PC-3 (cell line): ENCODE measurements around the gene PLXNA3. TPM values are rescaled to one million over a fixed set of nuclear protein-coding genes. Genes with fewer than 3 reads are reported as not detected.

Experiments
- ATAC-seq: fragments of 200-7000 bp; cut with Tn5 transposase; 2 replicates; pipeline ENCODE4 v1.9.1; 2020; ENCODE audit warnings: mild to moderate bottlenecking, moderate library complexity
- BruUV-seq: library from RNA; stranded (reverse); fragments of 400-500 nt; replicated peaks from 2 replicates; lab custom pipeline; 2021; lab: Mats Ljungman, UMichigan
- CTCF ChIA-PET: fragments of 300-600 bp; sonication (Branson Sonifier 250); formaldehyde crosslinking; loops from one replicate; lab custom pipeline; 2022; ENCODE audit warnings: antibody characterized with exemption; lab: Charles Lee
- POLR2A ChIA-PET: fragments of 300-600 bp; sonication (Branson Sonifier 250); formaldehyde crosslinking; loops from one replicate; lab custom pipeline; 2022; ENCODE audit warnings: antibody characterized with exemption; ENCODE audit not compliant: unreplicated experiment; lab: Charles Lee
- DNase-seq: peaks from one replicate; pipeline ENCODE4 v3.0.0-alpha.2; 2015
- H2AFZ ChIP-seq: fragments of 300-600 bp; sonication (generic); 2 replicates; pipeline ENCODE4 v1.6.0; 2016; ENCODE audit warnings: antibody characterized with exemption, low read length
- H3F3A ChIP-seq: fragments of 300-600 bp; sonication (generic); one replicate; pipeline ENCODE4 v1.6.0; 2017; ENCODE audit warnings: antibody characterized with exemption, low read length, control low read depth, mild to moderate bottlenecking; ENCODE audit not compliant: unreplicated experiment
- H3K27ac ChIP-seq: fragments of 300-600 bp; sonication (generic); 2 replicates; pipeline ENCODE4 v1.5.1; 2016; ENCODE audit warnings: mild to moderate bottlenecking, low read length
- H3K27me3 ChIP-seq: fragments of 300-600 bp; sonication (generic); 2 replicates; pipeline ENCODE4 v1.6.1; 2016; ENCODE audit warnings: low read length, mixed read lengths
- H3K36me3 ChIP-seq: fragments of 300-600 bp; sonication (generic); 2 replicates; pipeline ENCODE4 v1.6.1; 2016; ENCODE audit warnings: low read depth, mixed run types, low read length, mixed read lengths
- H3K4me1 ChIP-seq: fragments of 300-600 bp; sonication (generic); 2 replicates; pipeline ENCODE4 v1.5.1; 2016; ENCODE audit warnings: low read length; ENCODE audit not compliant: insufficient read depth
- H3K4me2 ChIP-seq: fragments of 300-600 bp; sonication (generic); 2 replicates; pipeline ENCODE4 v1.6.0; 2016; ENCODE audit warnings: low read length
- H3K4me3 ChIP-seq: fragments of 300-600 bp; sonication (generic); 2 replicates; pipeline ENCODE4 v1.5.1; 2016; ENCODE audit warnings: mild to moderate bottlenecking, low read length, mixed read lengths
- H3K79me2 ChIP-seq: fragments of 300-600 bp; sonication (generic); 2 replicates; pipeline ENCODE4 v1.6.1; 2017; ENCODE audit warnings: low read length, mixed read lengths
- H3K9ac ChIP-seq: fragments of 300-600 bp; sonication (generic); 2 replicates; pipeline ENCODE4 v1.6.0; 2016; ENCODE audit warnings: mild to moderate bottlenecking, low read length
- H3K9me2 ChIP-seq: fragments of 300-600 bp; sonication (generic); replicated peaks from 2 replicates; pipeline ENCODE4 v1.6.1; 2016; ENCODE audit warnings: mixed run types, low read length, mixed read lengths
- H3K9me3 ChIP-seq: fragments of 300-600 bp; sonication (generic); 2 replicates; pipeline ENCODE4 v1.6.1; 2016; ENCODE audit warnings: low read length, mixed read lengths
- H4K20me1 ChIP-seq: fragments of 300-600 bp; sonication (generic); 2 replicates; pipeline ENCODE4 v1.6.1; 2016; ENCODE audit warnings: low read length, mixed read lengths
- EZH2 ChIP-seq: fragments of 300-600 bp; sonication (generic); IDR thresholded peaks from one replicate; pipeline ENCODE4 v1.6.1; 2017; ENCODE audit warnings: antibody characterized with exemption, mild to moderate bottlenecking, low read length; ENCODE audit not compliant: unreplicated experiment
- EZH2phosphoT487 ChIP-seq: fragments of 300-600 bp; sonication (generic); IDR thresholded peaks from 2 replicates; pipeline ENCODE4 v1.6.1; 2018; ENCODE audit warnings: mild to moderate bottlenecking, antibody characterized with exemption, low read length, borderline replicate concordance
- intact Hi-C: fragments of 100-400 bp; cut with micrococcal nuclease; formaldehyde crosslinking; loops from 2 replicates; pipeline ENCODE4 v1.9.0; 2023
- total RNA-seq: library from RNA; depleted of rRNA; stranded (reverse); fragments of >200 nt; gene quantifications from 2 replicates; pipeline ENCODE4 v1.2.3, GENCODE V29; 2014
- TF ChIP-seq, protein P1 (sequence below): fragments of 300-600 bp; sonication (generic); conservative IDR thresholded peaks from 2 replicates; pipeline ENCODE4 v1.5.1; 2017; ENCODE audit warnings: antibody characterized with exemption, low read depth, mild to moderate bottlenecking, low read length

PLXNA3 gene
- total RNA-seq, 1 experiment from 2014 or later: 5.3 TPM

DNA sequence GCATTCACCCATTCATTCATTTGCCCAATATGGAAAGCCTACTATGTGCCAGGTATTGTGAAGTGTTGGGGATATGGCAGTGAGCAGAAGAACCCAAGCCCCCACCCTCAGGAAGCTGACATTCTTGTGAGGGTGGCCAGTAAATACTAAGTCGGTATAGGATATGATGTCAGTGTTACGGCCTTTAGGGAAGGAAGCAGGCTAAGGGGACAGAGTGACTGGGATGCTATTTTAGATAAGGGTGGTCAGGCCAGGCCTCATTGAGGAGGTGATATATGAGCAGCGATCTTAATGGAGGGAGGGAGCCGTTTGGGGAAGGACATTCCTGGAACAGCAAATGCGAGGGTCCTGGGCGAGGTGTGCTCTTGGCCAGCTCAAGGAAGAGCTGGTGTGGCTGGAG lies 27.6 kb upstream of the PLXNA3 start:
- Histone ChIP-seq H3K27me3 (no peaks in the 10 kb centered on the region), H3K4me1 (peaks cover 23% of the 10 kb centered on the region), H3K4me3 (no peak overlapping the region), H3K9ac (no peak overlapping the region), H4K20me1 (no peaks in the 10 kb centered on the region), H3K36me3 (no peaks in the 10 kb centered on the region; the same call in 1 of the 2 replicates), H3K9me3 (no peaks in the 10 kb centered on the region), H3F3A (no peaks in the 10 kb centered on the region), H3K79me2 (peaks cover 27% of the 10 kb centered on the region), H3K27ac (no peak overlapping the region), H2AFZ (no peak overlapping the region), H3K4me2 (peak overlapping the region; percentile 12; the same call in 1 of the 2 replicates), H3K9me2 (no peaks in the 10 kb centered on the region)
- DNase-seq (no peak), ATAC-seq (no peak)
- TF ChIP-seq EZH2phosphoT487 (no peak), EZH2 (no peak)
- TF ChIP-seq, protein P1, sequence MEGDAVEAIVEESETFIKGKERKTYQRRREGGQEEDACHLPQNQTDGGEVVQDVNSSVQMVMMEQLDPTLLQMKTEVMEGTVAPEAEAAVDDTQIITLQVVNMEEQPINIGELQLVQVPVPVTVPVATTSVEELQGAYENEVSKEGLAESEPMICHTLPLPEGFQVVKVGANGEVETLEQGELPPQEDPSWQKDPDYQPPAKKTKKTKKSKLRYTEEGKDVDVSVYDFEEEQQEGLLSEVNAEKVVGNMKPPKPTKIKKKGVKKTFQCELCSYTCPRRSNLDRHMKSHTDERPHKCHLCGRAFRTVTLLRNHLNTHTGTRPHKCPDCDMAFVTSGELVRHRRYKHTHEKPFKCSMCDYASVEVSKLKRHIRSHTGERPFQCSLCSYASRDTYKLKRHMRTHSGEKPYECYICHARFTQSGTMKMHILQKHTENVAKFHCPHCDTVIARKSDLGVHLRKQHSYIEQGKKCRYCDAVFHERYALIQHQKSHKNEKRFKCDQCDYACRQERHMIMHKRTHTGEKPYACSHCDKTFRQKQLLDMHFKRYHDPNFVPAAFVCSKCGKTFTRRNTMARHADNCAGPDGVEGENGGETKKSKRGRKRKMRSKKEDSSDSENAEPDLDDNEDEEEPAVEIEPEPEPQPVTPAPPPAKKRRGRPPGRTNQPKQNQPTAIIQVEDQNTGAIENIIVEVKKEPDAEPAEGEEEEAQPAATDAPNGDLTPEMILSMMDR: no peak
- ChIA-PET POLR2A (no interaction called here), CTCF (no interaction called here)
- no TSS peak for BruUV-seq
- intact Hi-C loops: no loop called here

DNA sequence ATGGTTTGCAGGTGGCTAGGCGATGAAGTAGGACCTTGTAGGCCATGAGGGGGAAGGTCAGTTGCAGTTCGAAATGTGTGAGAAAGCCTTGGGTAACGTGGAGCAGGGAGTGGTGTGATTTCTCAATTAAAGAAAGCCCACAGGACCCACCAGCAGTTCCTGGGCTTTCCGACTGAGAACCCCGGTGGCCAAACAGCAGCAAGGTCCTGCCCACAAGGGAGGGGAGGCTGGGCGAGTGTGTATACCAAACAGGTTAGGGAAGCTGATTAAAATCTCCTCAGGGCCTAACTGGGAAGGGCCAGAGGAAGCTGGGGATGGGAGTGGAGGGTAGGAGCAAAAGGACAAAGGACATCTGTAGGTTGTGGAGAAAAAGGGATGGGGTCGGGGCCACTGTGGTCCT lies 27.2 kb upstream of the PLXNA3 start:
- H3F3A ChIP-seq: no peaks in the 10 kb centered on the region
- H3K9me2 ChIP-seq: no peaks in the 10 kb centered on the region
- no peak overlapping the region for H3K4me3 ChIP-seq
- H3K4me1 ChIP-seq: peaks cover 23% of the 10 kb centered on the region
- no peaks in the 10 kb centered on the region; the same call in 1 of the 2 replicates for H3K36me3 ChIP-seq
- intact Hi-C loops: no loop called here
- no peak overlapping the region for H3K27ac ChIP-seq
- DNase-seq: peak; percentile 20
- POLR2A ChIA-PET: no interaction called here
- no peak for ATAC-seq
- peaks cover 27% of the 10 kb centered on the region for H3K79me2 ChIP-seq
- no peaks in the 10 kb centered on the region for H4K20me1 ChIP-seq
- CTCF ChIA-PET: no interaction called here
- H3K9ac ChIP-seq: no peak overlapping the region
- H3K4me2 ChIP-seq: peak overlapping the region; percentile 12; the same call in 1 of the 2 replicates
- no TSS peak for BruUV-seq
- H2AFZ ChIP-seq: no peak overlapping the region
- no peaks in the 10 kb centered on the region for H3K9me3 ChIP-seq
- H3K27me3 ChIP-seq: no peaks in the 10 kb centered on the region
- TF ChIP-seq EZH2 (no peak), EZH2phosphoT487 (no peak)
- TF ChIP-seq, protein P1: no peak

DNA sequence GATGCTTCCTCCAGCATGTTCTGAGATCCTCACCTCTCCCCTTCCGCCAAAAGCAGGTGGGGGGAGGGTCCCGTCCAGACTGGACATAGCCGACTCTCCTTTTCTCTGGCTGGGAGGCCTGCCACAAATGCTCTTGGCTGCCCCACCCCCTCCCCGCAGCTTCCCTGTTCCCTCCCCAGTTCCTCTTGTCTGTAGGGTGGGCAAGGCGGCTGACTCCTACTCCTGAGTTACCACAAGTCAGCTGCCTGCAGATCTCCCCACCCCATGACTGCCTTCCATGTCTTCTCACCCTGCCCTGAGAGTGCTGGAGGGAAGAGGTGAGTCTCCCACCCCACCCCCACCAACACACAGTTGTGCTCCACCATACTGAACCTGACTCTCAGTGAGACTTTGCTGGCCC lies 26.7 kb upstream of the PLXNA3 start:
- Histone ChIP-seq H3K27me3 (no peaks in the 10 kb centered on the region), H3K9me3 (no peaks in the 10 kb centered on the region), H3K79me2 (peaks cover 27% of the 10 kb centered on the region), H3F3A (no peaks in the 10 kb centered on the region), H4K20me1 (no peaks in the 10 kb centered on the region), H3K9ac (no peak overlapping the region), H3K27ac (no peak overlapping the region), H3K4me3 (no peak overlapping the region), H3K9me2 (no peaks in the 10 kb centered on the region), H3K4me1 (peaks cover 23% of the 10 kb centered on the region), H3K36me3 (no peaks in the 10 kb centered on the region; the same call in 1 of the 2 replicates), H3K4me2 (no peak overlapping the region), H2AFZ (no peak overlapping the region)
- TF ChIP-seq EZH2phosphoT487: no peak
- no peak for TF ChIP-seq EZH2
- TF ChIP-seq, protein P1: no peak
- CTCF ChIA-PET: no interaction called here
- BruUV-seq: no TSS peak
- POLR2A ChIA-PET: no interaction called here
- ATAC-seq: no peak
- intact Hi-C loops: no loop called here
- no peak for DNase-seq
